Measurements from ENCODE around the gene ICOSLG.
"Not testable (repeated sequence)": the region's sequence is repeated elsewhere in the genome, so short reads cannot be mapped to it uniquely, and the experiment has no call there.

- not testable (repeated sequence) for TF ChIP-seq POLR2A, CTCF (IDR thresholded peaks at IDR 0.05)
Measured at GRCh38 chr21:44197156-44197516, 43.6 kb downstream of the ICOSLG start.
